NCI-H2227 treated with DMSO at 0.1 percent for 48 hours (cell line): ENCODE results near the gene RECQL.

ENCODE experiments used
- DNase-seq: peaks from one replicate; lab custom pipeline; 2025; lab: John Stamatoyannopoulos, UW

Gene RECQL

DNA sequence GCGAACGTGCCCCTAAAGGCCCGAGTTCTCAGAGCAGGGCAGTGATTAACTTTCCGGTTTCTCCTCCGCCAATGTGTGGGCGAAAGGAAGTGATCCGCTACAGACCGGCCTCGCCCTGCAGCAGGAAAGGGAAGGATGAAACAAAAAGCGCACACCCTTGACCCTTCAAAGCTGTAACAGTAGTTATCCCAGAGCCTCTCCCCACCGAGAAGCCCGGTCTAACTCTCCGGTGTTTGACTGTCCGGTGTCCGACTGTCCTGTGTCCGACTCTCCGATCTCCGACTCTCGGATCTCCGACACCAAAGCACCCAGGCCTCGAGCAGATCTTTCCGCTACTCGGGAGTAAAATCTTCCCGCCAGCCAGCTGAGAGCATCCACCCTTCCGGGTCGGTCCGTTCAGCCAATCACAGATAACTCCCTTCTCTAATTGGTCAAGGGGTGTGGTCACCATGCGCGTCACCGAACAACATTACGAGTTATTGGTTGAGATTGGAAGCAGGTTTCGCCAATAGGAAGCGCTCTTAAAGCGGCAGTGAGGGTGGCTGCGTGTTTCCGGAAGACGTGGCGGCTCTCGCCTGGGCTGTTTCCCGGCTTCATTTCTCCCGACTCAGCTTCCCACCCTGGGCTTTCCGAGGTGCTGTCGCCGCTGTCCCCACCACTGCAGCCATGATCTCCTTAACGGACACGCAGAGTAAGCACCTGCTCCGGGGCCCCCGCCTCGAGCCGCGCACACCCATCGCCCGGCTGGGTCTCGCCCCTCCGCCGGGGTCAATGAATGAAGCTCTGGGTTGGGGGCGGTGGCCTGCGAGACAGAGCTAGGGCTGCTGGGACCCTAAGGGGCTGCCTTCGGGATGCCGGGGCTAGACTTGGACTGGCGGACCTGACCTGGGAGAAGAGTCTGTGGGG, at the start of gene RECQL, which contains the start of gene GOLT1B:
TSS of gene RECQL (minus strand) at position 378 of the 906 bp plus-strand sequence. CDS start 2,065 bp downstream, outside the sequence.
TSS of gene GOLT1B (plus strand) at position 532 of the 906 bp plus-strand sequence. CDS start at position 667, 135 bp downstream.
- peak; percentile 93 for DNase-seq

DNA sequence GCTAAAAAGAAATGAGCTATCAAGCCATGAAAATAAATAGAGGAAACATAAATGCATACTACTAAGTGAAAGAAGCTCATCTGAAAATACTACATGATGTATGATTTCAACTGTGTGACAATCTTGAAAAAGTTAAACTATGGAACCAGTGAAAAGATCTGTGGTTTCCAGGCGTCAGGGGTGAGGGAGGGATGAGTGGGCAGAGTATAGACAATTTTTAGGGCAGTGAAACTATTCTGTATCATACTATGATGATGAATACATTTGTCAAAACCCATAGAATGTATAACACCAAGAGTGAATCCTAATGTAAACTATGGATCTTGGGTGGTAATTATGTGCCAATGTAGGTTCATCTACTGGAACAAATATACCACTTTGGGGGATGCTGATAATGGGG, 46.0 kb upstream of the RECQL start:
- no peak for DNase-seq

DNA sequence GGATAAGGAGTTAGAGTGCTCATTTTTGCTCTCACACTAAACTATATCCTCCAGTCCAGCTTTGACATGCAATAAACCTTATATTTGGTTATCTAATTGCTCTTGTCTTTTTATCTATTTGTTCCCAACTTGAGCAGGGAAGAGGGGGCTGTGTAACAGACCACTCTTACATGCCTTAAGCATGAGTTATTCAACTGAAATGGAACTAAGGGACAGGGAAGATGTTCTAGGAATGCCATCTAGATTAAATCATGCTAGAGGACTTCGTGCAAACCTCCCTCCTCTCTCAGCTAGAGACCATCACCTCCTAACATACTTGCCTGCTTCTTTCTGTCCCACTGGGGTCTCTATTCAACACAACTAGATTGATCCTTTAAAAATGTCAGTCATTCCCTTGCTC, 45.3 kb upstream of the RECQL start:
- no peak for DNase-seq

DNA sequence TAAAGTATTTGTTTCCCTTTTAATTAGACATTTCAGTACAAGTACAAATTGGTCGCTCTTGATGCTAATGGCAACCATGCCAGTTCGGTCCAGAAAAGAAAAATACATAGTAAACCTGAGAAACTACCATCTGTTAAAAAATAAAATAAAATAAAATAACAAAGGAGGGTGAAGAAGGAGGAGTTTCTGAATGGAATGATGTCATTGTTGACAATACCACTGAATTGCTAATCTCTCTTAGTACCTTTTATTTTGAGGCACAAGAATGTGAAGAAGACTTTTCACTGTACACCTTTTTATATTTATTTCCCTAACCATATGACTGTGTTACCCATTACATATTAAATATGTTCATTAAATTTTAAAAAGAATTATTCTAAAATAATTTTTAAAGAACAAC, 44.1 kb upstream of the RECQL start:
- DNase-seq, result no peak

DNA sequence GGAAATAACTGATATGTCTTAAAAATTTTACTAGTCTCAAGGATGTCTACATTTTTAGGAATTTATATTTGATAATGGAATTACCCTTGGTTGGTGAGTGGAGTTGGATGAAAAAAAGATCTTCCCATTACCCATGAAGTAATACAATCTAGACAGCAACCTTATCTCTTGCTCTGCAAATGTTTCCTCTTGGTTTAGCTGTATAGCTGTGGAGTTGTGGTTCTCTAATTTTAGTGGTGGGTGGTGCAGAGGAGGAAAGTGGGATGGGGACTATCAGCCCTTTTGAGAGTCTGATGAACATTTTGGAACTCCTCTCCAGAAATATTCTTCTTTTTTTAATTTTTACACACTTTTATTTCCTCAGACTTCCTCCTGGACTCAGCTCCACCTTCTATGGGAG, 41.7 kb upstream of the RECQL start:
- DNase-seq, result no peak

- no peak for DNase-seq
These were observed 41.0 kb upstream of the RECQL start for GRCh38 chr12:21542403-21542802.

DNA sequence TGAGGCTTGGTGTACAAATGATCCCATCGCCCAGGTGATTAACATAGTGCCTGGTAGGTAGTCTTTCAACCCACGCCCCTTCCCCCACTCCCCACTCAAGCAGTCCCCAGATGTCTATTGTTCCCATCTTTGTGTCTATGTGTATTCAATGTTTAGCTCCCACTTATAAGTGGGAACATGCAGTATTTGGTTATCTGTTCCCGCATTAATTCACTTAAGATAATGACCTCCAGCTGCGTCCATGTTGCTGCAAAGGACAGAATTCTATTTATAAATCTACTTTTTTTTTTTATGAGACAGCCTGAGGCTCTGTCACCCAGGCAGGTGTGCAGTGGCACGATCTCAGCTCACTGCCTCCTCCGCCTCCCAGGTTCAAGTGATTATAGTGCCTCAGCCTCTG, 40.3 kb upstream of the RECQL start:
- no peak for DNase-seq

DNA sequence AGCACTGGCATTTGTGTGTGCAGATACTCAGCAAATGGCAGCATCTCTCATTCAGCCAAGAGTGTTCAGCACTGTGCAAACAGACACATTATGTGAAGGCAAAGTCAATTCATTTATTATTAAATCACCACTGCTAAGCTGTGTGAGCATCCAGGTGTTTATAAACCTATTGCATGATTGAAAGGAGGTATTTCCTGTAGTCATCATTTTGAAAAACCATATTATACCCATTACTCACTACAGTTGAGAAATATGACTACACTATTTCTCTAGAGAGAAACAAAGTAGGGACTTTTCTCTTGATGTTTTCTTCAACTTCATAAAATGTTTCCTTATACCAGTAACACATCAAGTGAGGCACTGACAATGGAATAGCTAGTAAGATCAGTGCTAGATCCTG, 38.4 kb upstream of the RECQL start:
- no peak for DNase-seq

DNA sequence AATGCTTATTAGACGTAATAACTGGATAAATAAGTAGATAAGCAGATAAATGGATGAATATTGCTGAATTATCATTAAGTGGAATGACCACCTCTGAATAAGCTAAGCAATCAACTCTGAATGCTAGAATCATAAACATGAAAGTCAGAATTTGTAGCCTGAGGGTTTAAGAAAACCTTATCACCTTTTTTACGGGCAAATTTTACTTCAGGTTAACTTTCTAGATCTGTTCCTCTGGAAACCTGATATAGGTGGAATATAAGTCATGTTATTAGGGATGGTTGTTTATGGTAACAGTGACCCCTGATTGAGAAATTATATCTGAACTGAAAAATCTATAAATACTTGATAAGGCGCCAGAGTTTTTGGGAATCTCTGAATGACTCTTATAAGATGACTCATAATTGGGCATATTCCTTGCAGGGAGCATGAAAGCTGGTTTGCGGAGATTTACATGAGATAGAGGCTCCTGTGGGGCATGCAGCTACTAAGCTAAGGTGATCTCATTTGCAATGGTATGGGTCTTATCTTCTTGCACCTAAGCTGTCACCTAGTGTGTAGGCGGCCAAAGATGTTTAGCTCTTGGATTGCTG, 36.7 kb upstream of the RECQL start:
- no peak for DNase-seq

DNA sequence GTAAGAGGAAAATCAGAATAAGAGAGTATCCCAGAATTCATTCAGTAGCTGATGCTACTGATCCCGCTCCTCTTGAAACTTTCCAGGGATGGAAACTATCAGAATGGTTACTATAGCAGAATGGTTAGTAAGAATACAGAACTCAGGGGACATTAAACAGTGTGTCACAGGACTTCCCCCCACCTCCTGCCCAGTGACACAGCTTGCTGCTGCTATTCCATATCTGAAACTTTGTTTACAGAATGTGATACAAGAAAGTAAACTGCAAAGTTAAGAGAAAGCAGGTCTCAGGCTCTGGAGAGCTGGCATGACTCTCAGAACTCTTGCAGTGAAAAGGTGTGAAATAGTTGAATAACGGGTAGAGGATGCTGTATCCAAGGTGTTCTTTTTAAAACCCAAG, 28.0 kb upstream of the RECQL start:
- no peak for DNase-seq

- no peak for DNase-seq
These were observed 27.5 kb upstream of the RECQL start for GRCh38 chr12:21528953-21529352.

DNA sequence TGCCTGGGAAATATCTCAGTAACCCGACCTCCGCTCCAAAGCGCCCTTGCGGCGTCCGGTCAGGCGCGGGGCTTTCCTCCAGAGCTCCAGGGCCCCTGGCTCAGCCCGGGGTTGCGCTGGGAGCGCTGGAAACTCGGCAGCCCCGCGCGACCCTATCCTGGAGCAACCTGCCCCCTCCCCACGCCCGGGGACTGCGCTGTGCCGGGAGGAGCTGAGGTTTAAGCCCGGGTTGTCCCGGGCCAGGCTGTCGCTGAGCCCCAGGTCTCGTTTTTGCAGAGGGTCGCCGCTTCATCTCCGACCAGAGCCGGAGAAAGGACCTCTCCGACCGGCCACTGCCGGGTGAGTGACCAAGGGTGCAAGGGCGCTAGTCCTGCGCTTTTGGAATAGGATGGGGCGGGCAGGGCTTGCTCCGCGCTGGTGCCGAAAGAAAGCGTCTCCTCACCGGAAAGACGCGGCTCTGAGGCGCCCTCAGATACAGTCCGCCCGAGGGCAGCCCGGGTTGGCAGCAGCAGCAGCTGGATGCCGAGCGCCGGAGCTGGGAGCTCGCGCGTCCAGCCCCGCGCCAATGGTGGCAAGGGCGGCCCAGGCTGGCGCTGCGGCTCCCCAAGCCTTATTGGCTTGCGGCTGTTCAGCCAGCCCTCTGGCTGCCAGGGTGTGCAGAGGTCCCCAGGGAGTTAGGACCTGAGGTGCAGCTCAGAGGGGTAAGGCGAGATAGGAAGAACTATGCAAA, 26.2 kb upstream of the RECQL start:
- no peak for DNase-seq

DNA sequence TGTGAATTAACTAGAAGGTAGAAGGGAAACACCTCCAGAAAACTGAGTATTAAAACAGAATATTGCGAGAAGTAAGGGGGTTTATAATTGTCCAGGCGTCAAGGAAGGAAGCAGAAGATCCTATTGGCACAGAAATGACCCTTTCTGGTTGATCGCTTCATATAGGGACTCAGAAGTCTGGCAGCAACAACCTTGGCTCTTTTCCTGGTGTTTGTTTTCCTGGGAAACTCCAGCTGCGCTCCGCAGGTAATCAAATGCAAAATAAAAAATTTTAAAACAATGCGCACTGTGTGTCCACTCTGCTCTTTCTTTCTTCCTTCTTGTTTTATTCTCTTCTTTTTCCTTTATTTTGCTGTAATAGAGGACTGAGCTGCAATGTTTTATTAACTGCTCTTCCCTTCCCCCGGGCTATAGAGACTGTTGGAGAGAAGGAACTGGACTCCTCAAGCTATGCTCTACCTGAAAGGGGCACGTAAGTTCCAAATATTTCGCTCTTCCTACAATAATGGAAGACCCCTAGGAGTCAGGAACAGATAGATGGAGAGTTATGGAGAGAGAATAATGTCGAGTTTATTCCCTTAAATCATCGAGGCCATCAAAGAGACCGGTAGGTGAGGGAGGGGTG, 25.4 kb upstream of the RECQL start:
- no peak for DNase-seq

- no peak for DNase-seq
These were observed 24.6 kb upstream of the RECQL start, which contains the start of gene SPX for GRCh38 chr12:21526053-21526452. Gene SPX (plus strand): TSS chr12:21526296. CDS start chr12:21526473, 177 bp downstream.

- no peak for DNase-seq
These were observed 21.7 kb upstream of the RECQL start for GRCh38 chr12:21523148-21523547.

DNA sequence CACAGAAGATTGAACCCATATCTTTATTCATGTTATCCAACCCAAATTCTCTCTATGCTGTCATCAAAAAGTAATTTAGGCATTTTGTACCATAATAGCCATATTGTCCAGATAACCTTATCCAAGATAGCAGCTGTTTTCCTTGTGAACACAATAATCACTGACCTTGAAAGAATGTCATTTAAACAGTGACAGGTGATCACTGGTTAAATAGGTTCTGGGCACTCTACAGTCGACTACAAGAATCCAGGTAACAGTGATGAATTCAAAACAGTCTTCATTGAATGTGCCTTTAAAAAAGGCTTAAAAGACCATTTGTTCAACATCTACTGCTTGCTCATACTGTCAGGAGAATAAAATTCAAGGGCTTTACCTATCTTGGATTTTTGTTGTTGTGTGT, 20.1 kb upstream of the RECQL start:
- no peak for DNase-seq

DNA sequence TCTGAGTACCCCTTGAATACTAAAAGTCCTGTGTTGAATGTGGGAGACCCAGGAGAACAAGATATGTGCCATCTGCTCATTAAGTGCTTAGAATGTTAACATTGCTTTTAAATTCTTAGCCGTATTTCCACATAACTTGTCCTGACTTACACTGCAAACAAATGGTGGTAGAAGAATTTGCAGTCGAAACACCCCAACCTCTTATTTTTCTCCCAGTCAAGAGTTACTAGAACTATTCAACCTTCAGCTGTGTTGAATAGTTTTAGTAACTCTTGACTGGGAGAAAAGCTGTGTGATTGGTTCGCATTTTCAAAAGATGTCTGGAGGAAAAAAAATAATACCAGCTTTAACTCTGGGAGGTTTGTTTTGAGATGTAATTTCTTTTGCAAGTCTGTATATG, 17.0 kb upstream of the RECQL start:
- DNase-seq, result no peak

DNA sequence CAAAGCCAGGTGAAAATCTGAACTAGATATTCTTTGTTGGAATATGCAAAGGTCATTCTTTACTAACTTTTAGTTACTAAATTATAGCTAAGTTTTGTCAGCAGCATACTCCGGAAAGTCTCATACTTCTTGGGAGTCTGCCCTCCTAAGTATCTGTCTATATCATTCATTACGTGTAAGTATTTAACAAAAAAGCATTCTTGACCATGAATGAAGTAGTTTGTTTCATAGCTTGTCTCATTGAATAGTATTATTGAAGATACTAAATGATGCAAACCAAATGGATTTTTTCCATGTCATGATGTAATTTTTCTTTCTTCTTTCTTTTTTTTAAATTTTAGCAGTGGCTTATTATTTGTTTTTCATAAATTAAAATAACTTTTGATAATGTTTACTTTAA, 14.8 kb upstream of the RECQL start:
- no peak for DNase-seq

DNA sequence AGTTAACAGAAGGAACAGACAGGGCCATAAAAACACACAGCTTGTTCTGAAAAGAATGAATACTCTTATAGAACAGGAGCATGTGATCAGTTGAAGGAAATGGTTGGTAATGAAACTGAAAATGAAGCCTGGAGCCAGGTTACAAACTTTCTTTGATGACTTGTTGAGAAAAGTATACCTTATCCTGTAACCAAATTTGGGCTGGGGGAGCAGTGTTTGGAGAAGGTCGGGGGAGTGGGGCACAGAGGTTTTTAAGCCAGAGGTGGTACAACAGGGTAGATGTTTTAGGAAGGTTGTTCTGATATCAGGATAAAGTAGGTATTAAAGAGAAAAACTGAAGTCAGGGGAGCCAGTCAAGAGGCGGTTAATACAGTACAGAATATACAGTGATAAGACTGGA, 8.3 kb upstream of the RECQL start:
- DNase-seq, result no peak

GRCh38 chr12:21507849-21508248, 6.4 kb upstream of the RECQL start:
- no peak for DNase-seq

- DNase-seq, result no peak
These were observed 4.5 kb upstream of the RECQL start for GRCh38 chr12:21505888-21506287.

- DNase-seq, result no peak
These were observed 1.4 kb upstream of the RECQL start for GRCh38 chr12:21502872-21503271.
